Testis (tissue), 2 donors: ENCODE data around the gene SPATA13.

Experiments used
- POLR2A ChIP-seq: fragments of 450-650 bp; IDR thresholded peaks from one replicate; pipeline ENCODE4 v1.6.1; 2017; ENCODE audit warnings: antibody characterized with exemption, mild to moderate bottlenecking, moderate library complexity
- TF ChIP-seq, protein P1 (sequence below), 3 experiments: fragments of 450-650 bp in 2 of 3; fragments of 200-600 bp in 1 of 3; sonication (generic) in 1 of 3; IDR thresholded peaks; one replicate each; pipeline ENCODE4 v1.5.1; 2016 to 2019; ENCODE audit warnings: antibody characterized with exemption in 3 of 3, mild to moderate bottlenecking in 2 of 3, moderate library complexity in 1 of 3

DNA sequence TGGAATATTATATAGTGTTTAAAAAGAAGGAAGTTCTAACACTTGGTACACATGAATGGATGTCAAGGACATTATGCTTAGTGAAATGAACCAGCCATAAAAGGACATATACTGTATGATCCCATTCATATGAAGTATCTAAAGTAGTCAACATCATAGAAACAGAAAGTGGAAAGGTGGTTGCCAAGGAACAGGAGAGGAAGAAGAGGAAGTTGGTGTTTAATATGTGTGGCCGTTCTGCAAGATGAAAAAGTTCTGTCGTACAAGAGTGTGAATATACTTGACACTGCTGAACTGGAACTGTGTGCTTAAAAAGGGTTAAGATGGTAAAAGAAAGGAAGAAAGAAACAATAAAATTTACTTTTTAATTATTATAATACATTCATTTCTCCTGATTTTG, 115.8 kb downstream of the SPATA13 start:
- TF ChIP-seq, protein P1, sequence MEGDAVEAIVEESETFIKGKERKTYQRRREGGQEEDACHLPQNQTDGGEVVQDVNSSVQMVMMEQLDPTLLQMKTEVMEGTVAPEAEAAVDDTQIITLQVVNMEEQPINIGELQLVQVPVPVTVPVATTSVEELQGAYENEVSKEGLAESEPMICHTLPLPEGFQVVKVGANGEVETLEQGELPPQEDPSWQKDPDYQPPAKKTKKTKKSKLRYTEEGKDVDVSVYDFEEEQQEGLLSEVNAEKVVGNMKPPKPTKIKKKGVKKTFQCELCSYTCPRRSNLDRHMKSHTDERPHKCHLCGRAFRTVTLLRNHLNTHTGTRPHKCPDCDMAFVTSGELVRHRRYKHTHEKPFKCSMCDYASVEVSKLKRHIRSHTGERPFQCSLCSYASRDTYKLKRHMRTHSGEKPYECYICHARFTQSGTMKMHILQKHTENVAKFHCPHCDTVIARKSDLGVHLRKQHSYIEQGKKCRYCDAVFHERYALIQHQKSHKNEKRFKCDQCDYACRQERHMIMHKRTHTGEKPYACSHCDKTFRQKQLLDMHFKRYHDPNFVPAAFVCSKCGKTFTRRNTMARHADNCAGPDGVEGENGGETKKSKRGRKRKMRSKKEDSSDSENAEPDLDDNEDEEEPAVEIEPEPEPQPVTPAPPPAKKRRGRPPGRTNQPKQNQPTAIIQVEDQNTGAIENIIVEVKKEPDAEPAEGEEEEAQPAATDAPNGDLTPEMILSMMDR (IDR thresholded peaks at IDR 0.05), result no peak
- TF ChIP-seq POLR2A, result no peak
